Midbrain (tissue), 1 donor: ENCODE data around the gene GBGT1.
"Not testable (repeated sequence)": the region's sequence is repeated elsewhere in the genome, so short reads cannot be mapped to it uniquely, and the experiment has no call there.

Source experiments
- DNase-seq: peaks from one replicate; lab custom pipeline; 2025; lab: John Stamatoyannopoulos, UW

The GBGT1 gene

GRCh38 chr9:133163504-133164172 lies at the start of gene GBGT1:
Gene GBGT1, minus strand, starts transcription at chr9:133163914. Its CDS starts 1,502 bp downstream, at chr9:133162412.
- DNase-seq, result peak; percentile 30

- DNase-seq, result no peak
Measured at GRCh38 chr9:133210609-133211008, 46.9 kb upstream of the GBGT1 start.

DNA sequence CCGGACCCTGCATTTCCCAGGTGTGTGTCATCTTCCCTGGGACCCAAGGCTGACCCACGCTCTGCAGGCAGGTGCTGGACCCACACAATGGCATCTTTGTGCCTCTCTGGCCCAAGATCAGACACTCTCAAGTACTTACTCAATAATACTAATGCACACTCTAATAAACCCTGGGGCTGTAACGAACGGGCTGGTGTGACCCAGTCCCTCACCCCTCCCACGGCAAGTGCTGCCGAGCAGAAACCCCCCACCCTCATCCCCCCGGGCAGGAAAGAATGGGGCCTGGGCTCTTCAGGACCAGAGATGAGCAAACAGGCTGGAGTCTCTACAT lies 46.5 kb upstream of the GBGT1 start:
- no peak for DNase-seq

DNA sequence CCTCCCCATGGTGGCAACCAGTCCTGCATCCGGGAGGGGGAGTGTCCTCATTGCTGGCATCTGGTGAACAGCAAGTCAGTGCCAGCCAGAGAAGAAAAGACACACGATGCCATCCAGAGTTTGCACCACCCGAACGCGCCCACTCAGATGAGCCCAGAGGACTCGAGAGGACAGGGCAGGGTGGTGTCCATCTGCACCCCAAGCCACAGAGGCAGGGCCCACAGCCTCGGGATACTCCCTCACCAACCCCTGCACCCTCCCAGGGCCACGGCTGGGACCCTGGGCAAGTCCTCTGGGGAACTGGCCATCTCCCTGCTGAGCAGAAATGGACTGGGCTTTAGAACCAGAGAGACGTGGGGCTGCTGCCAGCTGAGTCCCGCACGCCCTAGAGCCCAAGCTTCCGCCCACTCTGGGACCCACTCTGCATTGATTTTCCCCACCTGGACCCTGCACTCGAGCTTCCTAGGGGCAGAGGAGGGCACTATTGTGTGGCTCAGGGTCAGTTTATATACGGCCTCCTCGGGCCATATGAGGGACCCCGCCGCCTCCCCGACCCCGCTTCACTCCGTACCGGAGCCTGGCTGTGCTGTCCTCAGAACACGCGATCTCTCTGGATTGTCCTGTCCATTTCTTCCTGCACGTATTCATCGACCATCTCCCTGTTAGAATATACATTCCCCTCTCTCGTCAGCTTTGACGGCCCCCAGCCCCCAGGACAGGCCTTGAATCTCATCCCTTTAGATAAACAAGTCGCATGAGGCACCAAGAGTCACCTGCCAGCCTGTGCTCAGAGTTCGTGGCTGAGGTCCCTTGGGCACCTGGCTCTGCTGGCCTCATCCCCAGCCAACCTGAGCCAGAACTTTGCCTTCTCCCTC lies 45.9 kb upstream of the GBGT1 start:
- DNase-seq, result not testable (repeated sequence)

GRCh38 chr9:133208880-133209300 lies 45.2 kb upstream of the GBGT1 start, which contains the start of gene OBP2B:
Gene OBP2B, minus strand, starts transcription at chr9:133209250. Its CDS starts 51 bp downstream, at chr9:133209199.
- not testable (repeated sequence) for DNase-seq

DNA sequence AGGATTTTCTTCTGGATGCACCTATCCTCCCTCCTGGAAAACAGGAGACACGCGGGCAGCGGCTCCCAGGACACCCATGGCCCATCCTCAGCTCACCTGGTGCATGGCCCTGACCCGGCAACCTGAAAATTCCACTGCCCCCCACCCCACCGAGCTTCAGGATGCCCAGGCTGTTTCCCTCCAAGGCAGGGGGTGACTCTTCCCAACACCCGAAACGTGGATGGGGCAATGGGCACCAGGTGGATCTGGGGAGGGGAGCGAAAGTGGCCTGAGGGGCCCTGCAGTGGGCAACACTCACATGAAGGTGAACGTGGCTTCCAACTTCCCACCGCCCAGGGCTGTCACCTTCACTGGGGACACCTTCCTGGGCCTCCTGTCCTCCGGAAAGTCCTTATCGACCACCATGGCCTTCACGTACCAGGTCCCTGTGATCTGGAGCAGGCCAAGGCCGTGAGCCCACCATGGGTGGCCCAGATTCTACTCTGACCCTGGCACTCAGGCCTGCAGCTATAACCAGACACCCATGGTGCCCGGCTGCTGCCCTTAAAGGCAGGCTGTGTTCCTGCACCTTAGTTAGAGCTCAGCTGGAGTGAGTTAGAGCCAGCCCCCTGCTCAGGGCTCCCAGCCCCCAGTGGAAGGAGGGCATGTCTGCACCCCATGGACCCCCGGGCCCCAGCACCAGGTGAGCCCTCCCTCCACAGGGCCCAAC lies 44.6 kb upstream of the GBGT1 start:
- not testable (repeated sequence) for DNase-seq

DNA sequence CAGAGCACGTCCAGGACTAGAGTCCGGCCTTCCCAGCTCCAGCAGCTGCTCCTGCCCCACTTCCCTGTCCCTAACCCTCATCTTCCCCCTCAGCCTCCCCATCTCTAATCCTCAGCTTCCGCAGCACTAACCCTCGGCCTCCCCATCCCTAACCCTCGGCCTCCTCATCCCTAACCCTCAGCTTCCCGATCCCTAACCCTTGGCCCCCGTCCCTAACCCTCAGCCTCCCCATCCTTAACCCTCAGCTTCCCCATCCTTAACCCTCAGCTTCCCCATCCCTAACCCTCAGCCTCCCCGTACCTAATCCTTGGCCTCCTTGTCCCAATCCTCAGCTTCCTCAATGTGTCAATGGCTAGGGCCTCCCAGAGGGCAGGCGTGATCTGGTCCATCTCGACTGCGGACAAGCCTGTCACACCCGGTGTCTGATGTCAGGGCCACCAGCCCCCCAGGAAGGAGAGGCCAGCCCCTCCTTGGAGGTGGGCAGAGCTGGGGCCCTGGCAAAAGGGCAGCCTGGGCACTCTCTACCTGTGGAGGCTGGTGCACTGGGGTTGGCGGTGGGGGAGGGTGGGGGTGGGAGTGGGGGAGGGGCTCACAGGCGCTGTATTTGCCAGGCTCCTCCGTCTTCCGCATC lies 43.9 kb upstream of the GBGT1 start:
- no peak for DNase-seq

- no peak for DNase-seq
Measured at GRCh38 chr9:133207021-133207531, 43.4 kb upstream of the GBGT1 start.

GRCh38 chr9:133205996-133206931 lies 42.5 kb upstream of the GBGT1 start:
- DNase-seq, result no peak

- DNase-seq, result not testable (repeated sequence)
Measured at GRCh38 chr9:133205481-133205887, 41.8 kb upstream of the GBGT1 start.

- no peak for DNase-seq
Measured at GRCh38 chr9:133204993-133205336, 41.3 kb upstream of the GBGT1 start.

- DNase-seq, result no peak
Measured at GRCh38 chr9:133204335-133204992, 40.8 kb upstream of the GBGT1 start.

GRCh38 chr9:133203506-133204075 lies 39.9 kb upstream of the GBGT1 start:
- DNase-seq, result no peak

GRCh38 chr9:133202688-133203453 lies 39.2 kb upstream of the GBGT1 start:
- DNase-seq, result no peak

GRCh38 chr9:133202145-133202513 lies 38.4 kb upstream of the GBGT1 start:
- no peak for DNase-seq

- DNase-seq, result no peak
Measured at GRCh38 chr9:133201424-133202144, 37.9 kb upstream of the GBGT1 start.

DNA sequence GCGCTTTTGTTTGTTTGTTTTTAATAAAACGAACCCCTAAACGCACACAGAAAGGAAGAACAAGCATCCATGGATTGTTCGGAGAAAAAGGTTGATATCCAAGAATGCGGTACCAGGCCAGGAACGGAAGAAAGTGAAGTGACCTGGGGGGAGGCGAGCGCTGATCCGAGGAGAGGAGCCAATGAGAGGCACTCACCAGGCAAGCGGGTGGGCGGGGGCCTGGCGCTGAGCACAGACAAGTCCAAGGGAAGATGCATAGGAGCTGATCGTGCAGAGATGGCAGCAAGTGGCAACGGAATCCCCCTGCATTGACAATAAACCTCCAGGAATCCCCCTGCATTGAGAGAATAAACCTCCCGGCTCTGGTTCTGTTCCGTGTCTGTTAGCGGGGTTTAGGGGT lies 36.9 kb upstream of the GBGT1 start:
- DNase-seq, result no peak

DNA sequence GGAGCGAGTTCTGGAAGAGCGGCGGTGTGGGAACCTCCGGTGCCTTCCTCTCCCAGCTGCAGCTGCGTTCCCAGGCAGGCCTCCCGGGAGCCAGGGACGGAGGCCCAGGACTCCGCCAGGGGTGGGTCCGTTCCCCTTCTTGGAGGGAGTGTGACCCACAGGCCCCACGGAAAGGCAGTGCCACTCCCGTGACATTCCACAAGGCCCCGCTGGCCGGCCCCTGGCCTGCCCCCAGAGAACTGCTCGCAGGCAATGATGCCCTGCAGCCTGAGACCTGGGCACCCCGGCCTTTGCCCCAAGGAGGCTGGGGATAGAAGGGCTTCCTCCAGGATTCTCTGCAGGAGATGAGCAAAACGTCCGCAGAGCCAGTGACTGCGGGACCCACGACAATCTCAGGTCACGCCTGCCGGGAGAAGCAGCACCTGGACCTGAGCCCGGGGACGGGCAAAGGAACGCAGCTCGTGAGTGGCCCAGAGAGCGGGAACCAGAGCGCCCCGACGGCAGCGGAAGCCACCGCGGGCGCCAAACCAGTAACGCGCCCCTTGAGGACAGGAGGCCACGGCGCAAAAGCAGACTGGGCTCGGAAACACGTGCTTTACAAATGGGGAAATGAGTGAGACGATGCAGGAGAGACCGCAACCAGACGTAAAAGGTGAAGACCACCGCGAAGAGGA lies 36.1 kb upstream of the GBGT1 start:
- DNase-seq, result no peak
